Heart left ventricle (tissue), 13 donors: ENCODE measurements around the gene HEBP1.

Source experiments
- POLR2A ChIP-seq, 2 donors: fragments of 450-650 bp; IDR thresholded peaks; one replicate each; pipeline ENCODE4 v1.6.1; 2017; ENCODE audit warnings: antibody characterized with exemption in 2 of 2, mild to moderate bottlenecking in 2 of 2, moderate library complexity in 2 of 2
- TF ChIP-seq, protein P1 (sequence below), 12 donors: fragments of 200-600 bp; sonication (generic) in 4 of 12; IDR thresholded peaks; one replicate each; pipeline versions ENCODE4 v1.5.0 to v1.8.0; 2018 to 2022; ENCODE audit warnings: antibody characterized with exemption in 12 of 12, mild to moderate bottlenecking in 5 of 12
- donor health status: ischemic (EF 13 %, LVEDD 7.1; RV severe dilation, severe dysfunction).
- donor health status: DM: no; HTN: yes; CAD: no.
- donor health status: DM: no; HTN: no; CAD: no.
- donor health status: ischemic (EF 25% LVEDD 6.9; RV normal size, moderate dysfunction).
- donor health status: ischemic (EF 25% LVEDD 5.7; RV mildly dilated, moderate dysfunction).
- donor health status: ischemic (EF 35%, LVEDD 5.7; RV mildly dilated, moderate dysfunction).
- donor health status: nonischemic (EF 11% LVEDD 7.7; RV severe dilation, severe dysfunction).
- donor health status: DM: yes; HTN: yes; CAD: no.
- donor health status: PGD.
- donor health status: ischemic (EF 29% LVEDD 5.4; RV normal size, mild dysfunction).
- donor health status: nonischemic (EF 23%, LVEDD 6.1; RV moderate dilation, normal function).

DNA sequence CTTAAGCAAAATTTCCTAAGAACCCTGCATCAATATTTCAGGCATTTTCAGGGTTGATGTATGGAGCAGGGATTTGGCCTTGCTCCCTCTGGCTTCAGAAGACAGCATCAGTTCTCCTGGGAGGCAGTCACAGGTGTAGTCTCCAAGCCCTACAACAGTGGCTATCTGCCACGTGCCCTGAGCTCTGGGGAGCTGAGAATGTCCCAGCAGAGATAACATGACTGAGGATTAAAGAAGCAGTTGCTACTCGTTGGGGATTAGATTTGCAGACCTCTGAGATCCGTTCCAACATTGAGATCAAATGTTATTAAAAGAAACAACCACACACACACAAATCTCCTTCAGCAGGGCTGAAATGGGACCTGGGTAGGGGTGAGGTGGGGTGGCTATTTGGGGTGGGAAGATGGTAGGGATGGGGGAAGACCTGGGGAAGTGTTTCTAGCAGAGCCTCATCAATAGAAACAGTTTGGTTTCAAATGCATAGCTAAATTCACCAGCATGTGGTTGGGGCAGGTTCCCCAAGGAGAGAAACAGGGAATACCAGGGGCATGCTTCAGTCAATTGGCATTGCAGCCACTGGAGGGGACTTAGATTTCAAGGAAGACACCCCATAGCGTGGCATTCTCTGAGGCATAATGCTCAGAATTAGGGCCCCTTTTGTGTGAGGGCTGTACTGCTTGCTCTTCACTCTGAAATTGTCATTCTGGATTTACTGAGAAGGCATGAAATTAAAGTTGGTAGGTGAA is 28.9 kb upstream of the HEBP1 start:
- TF ChIP-seq, protein P1, sequence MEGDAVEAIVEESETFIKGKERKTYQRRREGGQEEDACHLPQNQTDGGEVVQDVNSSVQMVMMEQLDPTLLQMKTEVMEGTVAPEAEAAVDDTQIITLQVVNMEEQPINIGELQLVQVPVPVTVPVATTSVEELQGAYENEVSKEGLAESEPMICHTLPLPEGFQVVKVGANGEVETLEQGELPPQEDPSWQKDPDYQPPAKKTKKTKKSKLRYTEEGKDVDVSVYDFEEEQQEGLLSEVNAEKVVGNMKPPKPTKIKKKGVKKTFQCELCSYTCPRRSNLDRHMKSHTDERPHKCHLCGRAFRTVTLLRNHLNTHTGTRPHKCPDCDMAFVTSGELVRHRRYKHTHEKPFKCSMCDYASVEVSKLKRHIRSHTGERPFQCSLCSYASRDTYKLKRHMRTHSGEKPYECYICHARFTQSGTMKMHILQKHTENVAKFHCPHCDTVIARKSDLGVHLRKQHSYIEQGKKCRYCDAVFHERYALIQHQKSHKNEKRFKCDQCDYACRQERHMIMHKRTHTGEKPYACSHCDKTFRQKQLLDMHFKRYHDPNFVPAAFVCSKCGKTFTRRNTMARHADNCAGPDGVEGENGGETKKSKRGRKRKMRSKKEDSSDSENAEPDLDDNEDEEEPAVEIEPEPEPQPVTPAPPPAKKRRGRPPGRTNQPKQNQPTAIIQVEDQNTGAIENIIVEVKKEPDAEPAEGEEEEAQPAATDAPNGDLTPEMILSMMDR (IDR thresholded peaks at IDR 0.05): no peak
- no peak for TF ChIP-seq POLR2A (IDR thresholded peaks at IDR 0.05)
